WI38 (cell line): ENCODE data around the gene MANSC1.
"Not testable (repeated sequence)": the region's sequence is repeated elsewhere in the genome, so short reads cannot be mapped to it uniquely, and the experiment has no call there.

Experiments
- H3K4me3 ChIP-seq: 2 replicates; pipeline ENCODE4 v1.5.1; 2011; ENCODE audit warnings: low read depth, mild to moderate bottlenecking, control low read depth, low read length
- TF ChIP-seq, protein P1 (sequence below): IDR thresholded peaks from 2 replicates; pipeline ENCODE4 v1.5.1; 2012; ENCODE audit warnings: low read depth, mild to moderate bottlenecking, control low read depth, low read length

The MANSC1 gene

GRCh38 chr12:12353276-12353675 lies 3.2 kb upstream of the MANSC1 start:
- no peak overlapping the region for H3K4me3 ChIP-seq
- TF ChIP-seq, protein P1, sequence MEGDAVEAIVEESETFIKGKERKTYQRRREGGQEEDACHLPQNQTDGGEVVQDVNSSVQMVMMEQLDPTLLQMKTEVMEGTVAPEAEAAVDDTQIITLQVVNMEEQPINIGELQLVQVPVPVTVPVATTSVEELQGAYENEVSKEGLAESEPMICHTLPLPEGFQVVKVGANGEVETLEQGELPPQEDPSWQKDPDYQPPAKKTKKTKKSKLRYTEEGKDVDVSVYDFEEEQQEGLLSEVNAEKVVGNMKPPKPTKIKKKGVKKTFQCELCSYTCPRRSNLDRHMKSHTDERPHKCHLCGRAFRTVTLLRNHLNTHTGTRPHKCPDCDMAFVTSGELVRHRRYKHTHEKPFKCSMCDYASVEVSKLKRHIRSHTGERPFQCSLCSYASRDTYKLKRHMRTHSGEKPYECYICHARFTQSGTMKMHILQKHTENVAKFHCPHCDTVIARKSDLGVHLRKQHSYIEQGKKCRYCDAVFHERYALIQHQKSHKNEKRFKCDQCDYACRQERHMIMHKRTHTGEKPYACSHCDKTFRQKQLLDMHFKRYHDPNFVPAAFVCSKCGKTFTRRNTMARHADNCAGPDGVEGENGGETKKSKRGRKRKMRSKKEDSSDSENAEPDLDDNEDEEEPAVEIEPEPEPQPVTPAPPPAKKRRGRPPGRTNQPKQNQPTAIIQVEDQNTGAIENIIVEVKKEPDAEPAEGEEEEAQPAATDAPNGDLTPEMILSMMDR, result no peak

DNA sequence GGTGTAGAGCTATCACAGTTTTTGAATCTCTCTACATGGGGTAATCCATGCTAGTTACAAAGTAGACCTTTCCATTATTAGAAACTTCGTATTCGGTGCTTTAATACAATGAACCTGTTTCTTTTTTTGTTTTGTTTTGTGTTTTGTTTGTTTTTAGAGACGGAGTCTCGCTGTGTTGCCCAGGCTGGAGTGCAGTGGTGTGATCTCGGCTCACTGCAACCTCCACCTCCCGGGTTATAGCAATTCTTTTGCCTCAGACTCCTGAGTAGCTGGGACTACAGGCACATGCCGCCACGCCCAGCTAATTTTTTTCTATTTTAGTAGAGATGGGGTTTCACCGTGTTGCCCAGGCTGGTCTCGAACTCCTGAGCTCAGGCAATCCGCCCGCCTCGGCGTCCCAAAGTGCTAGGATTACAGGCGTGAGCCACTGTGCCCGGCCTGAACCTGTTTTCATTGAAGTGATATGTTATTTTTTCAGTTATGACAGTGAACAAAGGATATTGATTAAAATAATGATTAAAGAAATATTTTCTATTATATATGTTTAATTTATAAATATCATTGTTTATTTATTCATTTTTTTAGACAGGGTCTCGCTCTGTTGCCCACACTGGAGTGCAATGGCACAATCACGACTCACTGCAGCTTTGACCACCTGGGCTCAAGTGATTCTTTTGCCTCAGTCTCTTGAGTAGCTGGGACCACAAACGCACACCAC lies 1.6 kb upstream of the MANSC1 start:
- not testable (repeated sequence) for H3K4me3 ChIP-seq

- TF ChIP-seq, protein P1, result no peak
- no peak overlapping the region for H3K4me3 ChIP-seq
Observed at GRCh38 chr12:12350868-12351463, 924 bp upstream of the MANSC1 start.

DNA sequence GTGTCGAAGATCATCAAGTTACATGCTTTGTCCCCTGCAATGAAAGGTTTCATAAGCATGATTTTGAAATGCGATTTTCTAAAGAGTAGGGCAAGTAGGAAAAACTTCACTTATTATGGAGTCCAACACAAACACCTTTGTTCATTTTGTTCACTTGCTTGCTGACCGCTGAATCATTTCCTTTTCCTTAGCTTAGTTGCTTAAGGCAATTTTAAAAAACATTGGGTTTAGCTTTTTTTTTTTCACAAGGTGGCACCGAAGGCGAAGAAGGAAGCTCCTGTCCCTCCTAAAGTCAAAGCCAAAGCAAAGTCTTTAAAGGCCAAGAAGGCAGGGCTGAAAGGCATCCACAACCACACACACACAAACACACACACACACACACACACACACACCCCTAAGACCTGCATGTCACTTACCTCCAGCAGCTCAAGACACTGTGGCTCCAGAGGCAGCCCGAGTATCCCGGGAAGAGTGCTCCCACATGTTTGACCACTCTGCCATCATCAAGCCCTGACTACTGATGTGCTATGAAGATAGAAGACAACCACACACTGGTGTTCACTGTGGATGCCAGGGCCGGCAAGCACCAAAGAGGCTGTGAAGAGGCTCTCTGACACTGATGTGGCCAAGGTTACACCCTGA lies 11.4 kb downstream of the MANSC1 start:
- TF ChIP-seq, protein P1, result no peak
- no peak overlapping the region for H3K4me3 ChIP-seq

DNA sequence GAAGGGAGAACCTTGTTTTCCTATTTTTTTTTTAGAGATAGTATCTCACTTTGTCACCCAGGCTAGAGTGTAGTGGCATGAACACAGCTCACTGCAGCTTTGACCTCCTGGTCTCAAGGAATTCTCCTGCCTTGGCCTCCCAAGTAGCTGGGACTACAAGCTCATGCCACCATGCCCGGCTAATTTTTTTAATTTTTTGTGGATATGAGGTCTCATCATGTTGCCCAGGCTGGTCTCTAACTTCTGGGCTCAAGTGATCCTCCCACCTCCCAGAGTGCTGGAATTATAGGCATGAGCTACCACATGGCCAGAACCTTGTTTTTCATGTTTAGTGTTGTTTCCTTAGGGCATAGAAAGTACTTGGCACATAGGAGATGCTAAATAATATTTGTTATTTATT lies 13.5 kb downstream of the MANSC1 start:
- no peak overlapping the region for H3K4me3 ChIP-seq
- TF ChIP-seq, protein P1, result no peak

DNA sequence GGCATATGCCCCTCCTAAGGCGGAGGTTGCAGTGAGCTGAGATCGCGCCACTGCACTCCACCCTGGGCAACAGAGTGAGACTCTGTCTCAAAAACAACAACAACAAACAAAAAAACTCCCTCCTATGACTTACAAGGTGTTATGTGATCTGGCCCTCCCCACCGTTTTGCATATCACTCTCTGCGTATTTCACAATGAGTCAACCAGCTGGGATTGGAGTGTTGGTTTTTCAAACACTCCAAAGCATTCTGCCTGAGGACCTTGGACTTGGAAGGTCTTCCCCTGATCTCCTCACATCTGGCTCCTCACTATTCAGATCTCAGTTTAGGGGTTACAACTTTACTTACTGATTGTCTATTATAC lies 14.0 kb downstream of the MANSC1 start:
- no peak overlapping the region for H3K4me3 ChIP-seq
- TF ChIP-seq, protein P1, result no peak

DNA sequence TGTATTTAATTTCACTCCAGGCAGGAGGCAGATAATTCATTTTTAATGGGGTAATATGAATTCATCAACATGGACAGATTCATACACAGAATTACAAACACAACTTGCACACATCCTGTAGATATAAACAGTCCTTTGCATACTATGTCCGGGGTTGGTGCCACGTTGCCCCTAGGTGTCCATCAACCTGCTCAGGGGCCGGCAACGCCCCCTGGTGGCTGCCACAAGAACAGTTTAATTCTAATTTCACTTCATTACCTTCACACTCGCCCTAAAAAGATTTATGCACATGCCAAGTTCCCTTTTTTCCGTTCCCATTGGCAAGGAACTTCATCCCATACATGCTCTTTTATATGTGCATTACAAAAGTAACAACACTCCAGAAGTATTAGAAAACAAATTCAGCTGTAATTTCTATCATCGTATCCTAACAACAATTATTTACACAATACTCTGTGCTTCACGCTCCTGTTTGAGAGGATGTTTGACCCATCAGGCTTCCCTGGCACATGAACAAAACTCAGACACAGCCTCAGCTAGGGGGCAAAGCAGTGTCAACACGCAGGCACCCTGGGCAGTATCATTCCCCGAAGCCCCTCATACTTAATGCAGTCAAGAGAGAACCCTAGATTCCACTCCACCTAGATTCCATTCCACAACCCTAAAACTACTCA lies 15.5 kb downstream of the MANSC1 start:
- TF ChIP-seq, protein P1, result peak; percentile 54
- no peak overlapping the region for H3K4me3 ChIP-seq
